Esophagus muscularis mucosa (tissue), 3 donors: ENCODE measurements around the gene MOCOS.

ENCODE experiments used
- POLR2A ChIP-seq: fragments of 450-650 bp; IDR thresholded peaks from one replicate; pipeline ENCODE4 v1.6.1; 2017; ENCODE audit warnings: antibody characterized with exemption, moderate library complexity, mild to moderate bottlenecking, low read depth
- TF ChIP-seq, protein P1 (sequence below), 3 experiments: fragments of 200-600 bp in 2 of 3; fragments of 450-650 bp in 1 of 3; sonication (generic) in 2 of 3; IDR thresholded peaks; one replicate each; pipeline ENCODE4 v1.5.1; 2017 to 2019; ENCODE audit warnings: antibody characterized with exemption in 3 of 3, mild to moderate bottlenecking in 2 of 3, moderate library complexity in 1 of 3

- TF ChIP-seq, protein P1, sequence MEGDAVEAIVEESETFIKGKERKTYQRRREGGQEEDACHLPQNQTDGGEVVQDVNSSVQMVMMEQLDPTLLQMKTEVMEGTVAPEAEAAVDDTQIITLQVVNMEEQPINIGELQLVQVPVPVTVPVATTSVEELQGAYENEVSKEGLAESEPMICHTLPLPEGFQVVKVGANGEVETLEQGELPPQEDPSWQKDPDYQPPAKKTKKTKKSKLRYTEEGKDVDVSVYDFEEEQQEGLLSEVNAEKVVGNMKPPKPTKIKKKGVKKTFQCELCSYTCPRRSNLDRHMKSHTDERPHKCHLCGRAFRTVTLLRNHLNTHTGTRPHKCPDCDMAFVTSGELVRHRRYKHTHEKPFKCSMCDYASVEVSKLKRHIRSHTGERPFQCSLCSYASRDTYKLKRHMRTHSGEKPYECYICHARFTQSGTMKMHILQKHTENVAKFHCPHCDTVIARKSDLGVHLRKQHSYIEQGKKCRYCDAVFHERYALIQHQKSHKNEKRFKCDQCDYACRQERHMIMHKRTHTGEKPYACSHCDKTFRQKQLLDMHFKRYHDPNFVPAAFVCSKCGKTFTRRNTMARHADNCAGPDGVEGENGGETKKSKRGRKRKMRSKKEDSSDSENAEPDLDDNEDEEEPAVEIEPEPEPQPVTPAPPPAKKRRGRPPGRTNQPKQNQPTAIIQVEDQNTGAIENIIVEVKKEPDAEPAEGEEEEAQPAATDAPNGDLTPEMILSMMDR (IDR thresholded peaks at IDR 0.05), result no peak
- TF ChIP-seq POLR2A, result no peak
Measured at GRCh38 chr18:36301884-36302283, 114.6 kb downstream of the MOCOS start.
